RWPE1 (cell line): ENCODE measurements around the gene HAND2.

Experiments
- CTCF ChIA-PET: fragments of 350-600 bp; sonication (Branson Sonifier 250); formaldehyde crosslinking; extraction: SDS; loops from one replicate; lab custom pipeline; 2021; lab: Yijun Ruan, JAX
- POLR2A ChIA-PET: fragments of 400-600 bp; formaldehyde crosslinking; extraction: SDS; loops from one replicate; lab custom pipeline; 2020; ENCODE audit warnings: antibody characterized with exemption; ENCODE audit not compliant: low non-redundant PET; lab: Yijun Ruan, JAX
- DNase-seq: peaks from one replicate; pipeline ENCODE4 v3.0.0; 2012; ENCODE audit warnings: low spot score
- H3K27ac ChIP-seq: fragments of 450-650 bp; 2 replicates; pipeline ENCODE4 v1.5.1; 2017
- TF ChIP-seq, protein P1 (sequence below): fragments of 450-650 bp; conservative IDR thresholded peaks from 2 replicates; pipeline ENCODE4 v1.5.1; 2017; ENCODE audit warnings: low read depth, mild to moderate bottlenecking

HAND2 gene

DNA sequence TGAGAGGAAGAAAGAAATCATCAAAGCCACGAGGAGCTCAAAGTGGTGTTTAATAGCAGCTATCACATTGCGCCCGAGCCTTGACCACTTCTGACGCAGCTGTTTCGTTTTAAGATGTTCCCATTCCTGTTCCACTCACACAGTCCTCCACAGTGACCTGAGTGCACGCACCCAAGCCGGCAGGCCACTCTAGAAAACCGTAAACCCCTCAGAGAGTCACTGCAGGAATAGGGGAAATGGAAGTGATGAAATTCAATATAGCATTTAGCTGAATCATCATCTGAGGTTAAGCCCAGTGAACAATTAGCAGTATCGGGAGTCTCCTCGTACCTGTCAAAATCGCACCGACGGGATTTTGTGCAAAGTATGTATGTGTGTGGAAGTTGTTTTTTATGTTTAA is 17.9 kb upstream of the HAND2 start:
- TF ChIP-seq, protein P1, sequence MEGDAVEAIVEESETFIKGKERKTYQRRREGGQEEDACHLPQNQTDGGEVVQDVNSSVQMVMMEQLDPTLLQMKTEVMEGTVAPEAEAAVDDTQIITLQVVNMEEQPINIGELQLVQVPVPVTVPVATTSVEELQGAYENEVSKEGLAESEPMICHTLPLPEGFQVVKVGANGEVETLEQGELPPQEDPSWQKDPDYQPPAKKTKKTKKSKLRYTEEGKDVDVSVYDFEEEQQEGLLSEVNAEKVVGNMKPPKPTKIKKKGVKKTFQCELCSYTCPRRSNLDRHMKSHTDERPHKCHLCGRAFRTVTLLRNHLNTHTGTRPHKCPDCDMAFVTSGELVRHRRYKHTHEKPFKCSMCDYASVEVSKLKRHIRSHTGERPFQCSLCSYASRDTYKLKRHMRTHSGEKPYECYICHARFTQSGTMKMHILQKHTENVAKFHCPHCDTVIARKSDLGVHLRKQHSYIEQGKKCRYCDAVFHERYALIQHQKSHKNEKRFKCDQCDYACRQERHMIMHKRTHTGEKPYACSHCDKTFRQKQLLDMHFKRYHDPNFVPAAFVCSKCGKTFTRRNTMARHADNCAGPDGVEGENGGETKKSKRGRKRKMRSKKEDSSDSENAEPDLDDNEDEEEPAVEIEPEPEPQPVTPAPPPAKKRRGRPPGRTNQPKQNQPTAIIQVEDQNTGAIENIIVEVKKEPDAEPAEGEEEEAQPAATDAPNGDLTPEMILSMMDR: no peak
- CTCF ChIA-PET: no interaction called here
- no peak for DNase-seq
- no peak overlapping the region for H3K27ac ChIP-seq
- POLR2A ChIA-PET: no interaction called here

DNA sequence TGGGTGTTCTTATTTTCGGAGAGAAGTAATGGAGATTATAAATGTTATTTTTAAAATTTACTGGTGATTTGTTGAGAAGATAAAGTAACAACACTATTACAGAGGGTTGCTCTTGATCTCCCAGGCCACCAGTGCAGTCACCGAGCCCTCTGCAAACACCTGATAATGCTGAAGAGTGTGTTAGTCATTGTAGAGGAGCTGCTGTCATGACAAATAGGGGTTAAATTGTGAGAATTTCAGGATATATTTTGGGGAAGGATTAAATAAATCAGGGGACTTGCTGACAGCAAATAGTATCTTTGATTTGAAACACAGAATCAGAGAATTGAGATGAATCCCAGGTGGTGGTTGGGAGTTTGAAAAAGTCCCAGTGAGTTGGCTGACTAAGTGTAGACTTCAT is 16.7 kb upstream of the HAND2 start:
- H3K27ac ChIP-seq: no peak overlapping the region
- ChIA-PET POLR2A (no interaction called here), CTCF (interaction anchor here (0.5 kb wide), 1 partner anchor 1224 kb away, joined by 3 read pairs; no protein-coding TSS in a partner anchor)
- TF ChIP-seq, protein P1: no peak
- no peak for DNase-seq

DNA sequence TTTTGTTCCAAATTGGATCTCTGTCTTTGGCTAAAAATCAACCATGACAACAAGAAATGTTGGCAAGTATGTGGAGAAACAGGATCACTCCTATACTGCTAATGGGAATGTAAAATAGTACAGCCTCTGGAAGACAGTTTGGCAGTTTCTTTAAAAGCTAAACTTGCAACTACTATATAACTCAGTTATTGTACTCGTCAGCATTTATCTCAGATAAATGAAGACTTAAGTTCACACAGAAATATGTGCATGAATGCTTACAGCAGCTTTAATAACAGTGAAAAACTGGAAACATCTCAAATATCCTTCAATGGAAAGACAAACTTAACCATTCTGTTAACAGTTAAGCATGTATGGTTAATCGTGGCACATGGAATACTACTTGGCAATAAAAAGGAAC is 15.4 kb upstream of the HAND2 start:
- DNase-seq: no peak
- H3K27ac ChIP-seq: no peak overlapping the region
- TF ChIP-seq, protein P1: no peak
- CTCF ChIA-PET: interaction anchor here (0.6 kb wide), 1 partner anchor 12 kb away, joined by 5 read pairs; no protein-coding TSS in a partner anchor
- POLR2A ChIA-PET: no interaction called here

DNA sequence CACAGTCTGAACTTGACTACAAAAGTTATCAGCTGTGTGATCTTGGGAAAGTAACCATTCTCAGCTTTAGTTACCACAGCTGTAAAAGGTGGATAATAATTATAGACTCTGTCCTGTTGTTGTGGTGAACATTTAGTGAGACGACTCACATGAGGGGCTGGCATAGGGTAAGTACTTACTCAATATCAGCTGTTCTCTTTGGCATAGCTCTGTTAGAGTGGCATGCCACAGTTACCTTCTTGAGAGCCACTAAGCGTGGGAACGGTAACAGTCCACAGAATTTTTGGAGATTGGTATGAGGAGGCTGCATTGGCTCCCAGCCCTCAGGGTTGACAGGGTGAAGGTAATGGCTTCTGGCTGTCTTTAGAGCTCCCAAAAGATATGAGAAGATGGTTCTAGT is 13.2 kb upstream of the HAND2 start:
- no peak overlapping the region for H3K27ac ChIP-seq
- CTCF ChIA-PET: no interaction called here
- DNase-seq: no peak
- TF ChIP-seq, protein P1: no peak
- POLR2A ChIA-PET: no interaction called here

DNA sequence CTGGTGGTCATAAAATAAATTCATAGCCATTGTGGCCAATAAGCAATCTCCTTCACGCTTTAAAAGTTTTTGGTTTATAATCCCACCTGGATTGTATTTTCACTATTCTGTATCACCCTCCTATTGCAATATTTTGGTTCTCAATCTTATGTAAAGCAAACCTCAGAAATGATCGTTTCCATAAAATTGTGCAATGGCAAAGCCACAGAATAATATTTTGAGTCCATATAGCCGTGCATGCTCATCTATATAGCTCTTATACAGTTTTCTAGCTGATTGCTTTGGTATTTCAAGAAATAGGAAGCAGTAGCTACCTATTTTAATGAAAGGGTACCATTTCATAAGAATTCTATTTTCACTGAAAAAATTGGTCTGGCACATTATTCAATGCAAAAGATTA is 10.0 kb upstream of the HAND2 start:
- CTCF ChIA-PET: no interaction called here
- no peak overlapping the region for H3K27ac ChIP-seq
- TF ChIP-seq, protein P1: no peak
- no peak for DNase-seq
- POLR2A ChIA-PET: no interaction called here

DNA sequence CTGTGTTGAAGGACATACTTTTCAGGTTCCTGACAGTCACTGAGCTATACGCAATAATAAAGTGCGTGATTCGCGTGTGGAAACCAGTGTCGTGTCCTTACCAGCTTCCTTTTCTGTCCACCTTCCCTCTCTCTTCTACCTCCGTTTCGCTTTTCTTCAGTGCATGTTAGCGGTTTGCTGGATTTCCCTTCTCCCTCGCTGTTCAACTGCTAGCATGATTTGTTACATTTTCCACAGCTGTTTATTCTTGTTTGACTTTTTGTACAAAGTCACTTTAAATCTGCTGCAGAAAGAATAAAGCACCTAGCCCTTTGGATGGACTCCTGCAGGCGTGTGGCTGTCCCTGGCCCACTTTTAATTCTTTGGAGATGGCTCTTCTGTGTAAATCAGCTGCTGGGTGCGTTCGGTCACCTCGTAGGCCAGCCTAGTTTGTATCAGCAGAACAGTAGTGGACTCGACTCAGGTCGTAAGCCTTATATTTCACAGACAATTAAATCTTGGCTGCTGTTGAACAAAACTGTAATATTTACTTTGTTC is 8.9 kb upstream of the HAND2 start:
- CTCF ChIA-PET: interaction anchor here (0.6 kb wide), 1 partner anchor 944 kb away, joined by 3 read pairs; no protein-coding TSS in a partner anchor
- TF ChIP-seq, protein P1: no peak
- H3K27ac ChIP-seq: no peak overlapping the region
- POLR2A ChIA-PET: no interaction called here
- DNase-seq: no peak
